NCI-H524 treated with DMSO at 0.1 percent for 48 hours (cell line): ENCODE data around the gene TRH.

Experiments used
- DNase-seq: peaks from one replicate; lab custom pipeline; 2025; lab: John Stamatoyannopoulos, UW

Gene TRH

DNA sequence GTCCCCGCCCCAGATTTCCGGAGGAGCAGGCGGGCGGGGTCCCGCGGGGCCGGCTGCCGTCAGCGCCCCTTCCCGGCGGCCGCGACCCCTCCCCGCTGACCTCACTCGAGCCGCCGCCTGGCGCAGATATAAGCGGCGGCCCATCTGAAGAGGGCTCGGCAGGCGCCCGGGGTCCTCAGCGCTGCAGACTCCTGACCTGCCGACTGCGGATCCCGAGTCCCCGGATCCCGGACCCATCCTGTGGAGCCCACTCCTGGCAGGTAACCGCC lies at the start of gene TRH:
Gene TRH (plus strand): TSS at position 157 of the 269 bp plus-strand sequence. CDS start 1,097 bp downstream, outside the sequence.
- no peak for DNase-seq

- DNase-seq, result no peak
These were observed 47.4 kb upstream of the TRH start for GRCh38 chr3:129927072-129927471.

DNA sequence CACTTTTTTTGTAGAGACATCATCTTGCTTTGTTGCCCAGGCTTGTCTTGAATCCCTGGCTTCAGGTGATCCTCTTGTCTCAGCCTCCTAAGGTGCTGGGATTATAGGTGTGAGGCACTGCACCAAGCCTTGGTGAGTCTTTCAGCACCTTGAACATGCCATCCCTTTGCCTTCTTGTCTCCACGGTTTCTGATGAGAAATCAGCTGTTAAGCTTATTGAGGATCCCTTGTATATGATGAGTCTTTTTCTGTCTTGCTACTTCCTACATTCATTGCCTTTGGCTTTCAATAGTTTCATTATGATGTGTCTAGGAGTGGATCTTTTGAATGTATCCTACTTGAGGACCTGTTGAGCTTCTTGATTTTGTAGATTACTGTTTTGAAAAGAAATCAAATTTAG lies 45.1 kb upstream of the TRH start:
- no peak for DNase-seq

DNA sequence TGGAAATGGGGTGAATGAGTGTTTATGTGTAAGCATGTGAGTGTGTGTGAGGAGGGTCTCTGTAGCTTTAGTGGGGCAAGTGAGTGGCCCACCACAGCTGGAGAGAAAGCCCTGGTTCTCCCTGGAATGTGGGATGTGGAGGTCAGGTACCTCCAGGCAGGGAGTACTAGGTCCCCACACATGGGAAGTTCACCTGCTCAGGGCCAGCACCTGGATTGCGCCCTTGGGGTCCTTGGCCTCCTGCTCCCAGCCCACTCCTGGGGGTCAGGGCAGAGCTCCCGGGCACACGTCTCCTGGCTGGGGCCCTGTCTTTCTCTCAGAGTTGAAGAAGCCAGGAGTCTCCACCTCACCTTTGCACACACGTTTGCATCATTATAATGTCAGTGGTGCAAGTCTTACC lies 41.0 kb upstream of the TRH start:
- DNase-seq, result no peak

- no peak for DNase-seq
These were observed 40.0 kb upstream of the TRH start for GRCh38 chr3:129934234-129935123.

DNA sequence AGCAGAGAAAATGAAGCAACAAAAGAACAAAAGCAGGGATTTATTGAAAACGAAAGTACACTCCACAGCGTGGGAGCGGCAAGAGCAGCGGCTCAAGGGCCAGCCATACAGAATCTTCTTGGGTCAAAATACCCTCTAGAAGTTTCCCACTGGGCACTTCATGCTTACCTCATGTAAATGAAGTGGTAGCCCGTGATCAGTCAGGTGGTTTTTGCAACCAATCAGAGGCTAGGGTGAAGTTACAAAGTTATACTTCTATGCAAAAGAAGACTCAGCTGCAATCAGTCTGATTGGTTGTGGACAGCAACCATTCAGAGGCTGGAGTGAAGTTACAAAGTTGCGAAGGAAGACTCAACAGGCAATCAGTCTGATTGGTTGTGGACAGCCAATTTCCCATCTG lies 37.8 kb upstream of the TRH start:
- DNase-seq, result no peak

GRCh38 chr3:129937717-129938116 lies 36.8 kb upstream of the TRH start:
- DNase-seq, result no peak

DNA sequence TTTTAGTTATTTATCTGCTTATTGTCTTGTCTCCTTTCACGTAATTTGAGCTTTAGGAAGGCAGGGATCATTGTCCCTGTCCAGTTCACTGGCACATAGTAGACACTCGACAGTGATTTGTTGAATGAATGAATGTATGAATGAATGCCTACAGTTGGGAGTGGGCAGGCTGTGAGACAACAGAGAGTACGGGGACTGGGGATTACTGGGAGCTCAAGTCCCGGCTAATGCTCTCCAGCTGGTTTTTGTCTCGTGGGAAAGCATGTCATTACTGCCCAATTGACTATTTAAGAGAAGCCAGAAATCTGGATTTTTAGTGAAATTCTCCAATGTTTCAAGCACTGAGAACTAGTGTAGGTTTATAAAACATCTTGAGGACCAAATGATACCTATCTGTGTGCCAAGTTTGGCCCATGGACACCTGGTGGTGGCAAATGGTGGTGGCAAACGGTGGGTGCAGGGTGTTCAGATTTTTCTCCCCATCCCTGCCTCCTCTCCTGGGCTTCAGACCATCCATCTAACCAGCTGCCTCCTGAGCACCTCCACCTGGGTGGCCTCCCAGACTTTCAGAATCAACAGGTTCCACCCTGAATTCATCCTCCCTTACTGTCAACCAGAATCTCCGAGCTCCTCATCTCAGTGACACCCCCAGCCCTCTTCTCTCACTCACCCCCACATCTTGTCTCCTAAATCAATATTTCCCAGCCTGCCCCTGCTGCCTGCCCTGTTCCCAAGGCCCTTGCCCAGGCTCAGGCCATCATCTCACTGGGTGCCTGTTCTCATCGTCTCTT lies 36.2 kb upstream of the TRH start:
- DNase-seq, result no peak

GRCh38 chr3:129940086-129940485 lies 34.4 kb upstream of the TRH start:
- no peak for DNase-seq

- DNase-seq, result peak; percentile 15
These were observed 32.2 kb upstream of the TRH start for GRCh38 chr3:129942296-129942695.

DNA sequence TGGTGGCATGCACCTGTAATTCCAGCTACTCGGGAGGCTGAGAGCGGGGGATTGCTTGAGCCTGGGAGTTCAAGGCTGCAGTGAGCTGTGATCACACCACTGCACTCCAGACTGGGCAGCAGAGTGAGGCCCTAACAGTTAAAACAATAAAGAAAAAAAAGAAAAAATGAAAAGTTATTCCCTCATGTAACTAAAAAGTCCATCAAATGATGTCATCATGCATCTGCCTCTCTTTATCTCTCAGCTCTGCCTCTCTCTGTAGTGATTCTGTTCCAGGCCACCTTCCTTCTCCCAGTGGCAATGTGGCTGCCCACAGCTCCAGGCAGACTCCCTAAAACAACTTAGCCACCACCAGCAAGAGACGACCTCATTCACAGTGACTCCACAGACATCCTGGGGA lies 31.5 kb upstream of the TRH start:
- no peak for DNase-seq

DNA sequence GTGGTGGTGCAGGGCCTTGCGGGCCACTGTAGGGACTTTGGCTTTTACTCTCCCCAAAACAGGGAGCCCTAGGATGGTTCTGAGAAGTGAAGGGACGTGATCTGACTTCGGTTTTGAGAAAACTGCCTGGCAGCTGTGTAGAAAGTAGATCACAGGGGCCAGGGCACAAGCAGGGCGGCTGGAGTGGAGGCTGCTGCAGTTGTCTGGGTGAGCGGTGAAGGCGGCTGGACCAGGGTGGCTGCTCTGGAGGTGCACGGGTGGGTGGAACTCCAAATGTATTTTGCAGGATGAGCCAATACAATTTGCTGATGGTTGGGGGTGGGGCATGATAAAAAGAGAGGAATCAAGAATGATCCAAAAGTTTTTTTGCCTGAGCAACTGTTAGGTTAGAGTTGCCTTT lies 29.8 kb upstream of the TRH start:
- DNase-seq, result no peak

DNA sequence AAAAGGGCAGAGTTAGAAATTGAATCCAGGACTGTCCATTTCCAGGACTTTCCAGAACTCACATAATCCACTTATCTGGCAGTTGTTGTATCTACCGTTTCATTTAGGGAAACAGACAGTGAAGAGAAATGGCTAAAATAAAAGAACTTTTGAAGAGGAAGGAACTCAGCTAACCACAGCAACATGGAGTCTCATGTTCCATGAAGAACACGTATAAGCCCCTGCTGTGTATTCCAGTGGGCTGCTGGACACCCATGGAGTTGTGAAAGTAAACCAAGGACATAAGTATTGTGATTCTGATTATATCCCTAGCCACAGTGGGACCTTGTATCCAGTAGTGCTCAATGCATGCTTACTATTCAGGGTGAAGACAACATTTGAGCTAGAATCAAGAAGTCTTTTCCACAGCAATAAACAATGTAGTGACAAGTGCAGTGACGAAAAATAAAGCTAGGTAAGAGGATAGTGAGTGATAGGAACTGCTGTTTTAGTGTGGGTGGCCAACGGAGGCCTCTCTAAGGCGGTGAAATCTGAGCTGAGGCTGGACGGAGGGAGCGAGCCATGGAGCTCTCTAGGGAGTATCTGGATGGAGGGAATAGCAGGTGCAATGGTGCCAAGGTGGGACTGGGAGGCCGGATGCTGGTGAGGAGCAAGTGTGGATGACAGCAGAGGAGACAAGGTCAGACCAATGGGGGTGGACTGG lies 26.8 kb upstream of the TRH start:
- DNase-seq, result no peak

DNA sequence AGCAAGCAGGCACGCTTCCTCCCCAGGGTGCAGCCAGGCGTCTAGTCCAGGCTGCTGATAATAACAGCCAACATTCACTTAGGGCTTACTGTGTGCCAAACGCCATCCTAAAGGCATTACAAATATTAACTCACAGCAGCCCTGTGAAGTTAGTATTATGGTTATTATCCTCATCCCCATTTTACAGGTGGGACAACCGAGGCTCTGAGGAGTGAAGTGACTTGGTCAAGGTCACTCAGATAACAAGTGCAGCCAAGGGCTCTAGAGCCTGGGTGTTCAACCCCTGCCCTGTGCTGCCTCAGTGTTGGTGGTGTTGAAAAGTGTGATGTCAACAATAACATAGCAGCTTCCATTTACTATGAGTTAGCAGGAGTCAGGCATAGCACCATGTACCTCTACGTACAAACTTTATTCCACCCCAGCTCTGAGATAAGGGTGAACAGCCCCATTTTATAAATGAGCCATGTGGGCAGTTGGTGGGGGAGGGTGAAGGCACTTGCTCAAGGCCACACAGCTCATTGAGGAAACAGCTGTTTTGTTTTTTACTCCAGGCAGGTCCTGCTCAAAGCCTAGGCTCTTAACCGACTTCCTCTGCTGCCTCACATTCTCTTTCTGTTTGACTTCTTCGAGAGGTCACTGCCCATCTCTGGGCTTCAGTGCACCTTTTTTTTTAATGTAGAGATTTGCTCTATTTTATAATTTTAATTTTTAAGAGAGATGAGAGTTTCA lies 24.0 kb upstream of the TRH start:
- no peak for DNase-seq

DNA sequence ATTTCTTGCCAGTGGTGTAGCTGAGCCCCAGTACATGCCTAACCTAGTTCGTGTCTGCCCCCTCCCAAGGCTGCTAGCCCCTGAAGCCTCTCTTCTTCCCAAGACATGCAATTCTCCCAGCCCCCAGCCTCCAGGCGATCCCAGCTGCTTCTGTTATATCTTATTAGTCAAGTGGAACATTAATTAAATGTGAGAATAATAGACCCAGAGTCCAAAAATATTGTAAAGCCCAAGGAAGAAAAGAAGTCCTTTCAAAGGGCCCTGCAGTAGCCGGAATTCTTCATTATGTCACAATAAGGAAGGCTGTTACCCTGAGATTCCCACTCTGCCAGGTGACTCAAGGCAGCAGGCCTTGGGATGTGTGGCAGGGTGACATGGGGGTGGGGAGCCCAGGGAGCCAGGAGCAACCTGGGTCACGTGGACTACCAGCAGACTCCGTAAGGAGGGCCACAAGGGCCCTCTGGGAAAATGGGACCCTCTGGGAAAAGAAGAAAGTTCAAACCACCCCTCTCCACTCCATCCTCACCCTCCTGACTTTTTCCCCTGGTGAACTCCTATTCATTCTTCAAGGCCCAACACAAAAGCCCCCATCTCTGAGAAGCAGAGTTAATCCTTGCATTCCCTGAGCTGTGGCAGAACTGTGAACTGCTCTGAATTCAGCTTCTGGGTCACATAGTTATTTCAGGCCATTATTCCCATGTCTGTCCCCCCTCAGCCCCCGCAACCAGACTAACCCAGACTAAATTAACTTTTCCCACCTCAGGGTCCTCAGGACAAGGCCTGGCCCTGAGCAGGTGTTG lies 21.8 kb upstream of the TRH start:
- DNase-seq, result no peak

- peak; percentile 98 for DNase-seq
These were observed 20.9 kb upstream of the TRH start for GRCh38 chr3:129953621-129954020.

DNA sequence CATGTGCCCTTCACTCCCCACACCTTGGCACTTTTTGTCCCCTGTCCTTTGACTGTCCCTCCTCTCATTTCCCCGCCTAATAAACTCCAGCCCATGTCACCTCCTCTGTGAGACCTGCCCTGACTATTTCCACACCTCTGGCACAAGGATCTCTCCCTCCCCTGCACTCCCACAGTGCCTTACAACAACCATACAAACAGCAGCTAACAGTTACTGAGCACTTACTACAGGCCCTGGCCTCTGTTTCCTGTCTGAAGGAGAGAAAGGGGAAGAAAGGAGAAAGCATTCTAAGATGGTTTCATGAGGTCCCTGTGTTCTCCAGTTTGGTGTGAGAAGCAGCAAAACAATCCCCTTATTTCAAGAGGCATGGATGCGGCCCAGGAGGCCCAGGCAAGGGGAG lies 20.0 kb upstream of the TRH start:
- DNase-seq, result no peak

DNA sequence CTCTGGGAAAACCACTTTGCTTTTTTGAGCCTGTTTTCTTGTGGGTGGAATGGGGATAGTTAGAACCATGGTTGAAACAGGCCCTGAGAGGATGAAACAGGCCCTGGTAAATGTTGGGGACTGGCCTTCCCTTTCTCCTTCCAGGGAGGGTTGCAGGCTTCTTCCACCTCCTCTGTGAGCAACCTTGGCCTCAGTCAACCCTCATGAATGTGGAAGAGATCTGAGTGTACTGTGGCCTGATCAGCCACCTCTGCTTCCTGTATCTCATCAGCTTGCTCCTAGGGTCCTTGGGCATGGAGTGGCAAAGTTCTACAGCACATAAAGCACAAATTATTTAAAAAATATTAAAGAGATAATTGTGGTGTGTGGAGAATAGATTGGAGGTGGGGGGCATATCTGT lies 17.6 kb upstream of the TRH start:
- DNase-seq, result no peak

GRCh38 chr3:129958755-129959154 lies 15.8 kb upstream of the TRH start:
- DNase-seq, result no peak

- DNase-seq, result no peak
These were observed 13.4 kb upstream of the TRH start for GRCh38 chr3:129961141-129961541.

DNA sequence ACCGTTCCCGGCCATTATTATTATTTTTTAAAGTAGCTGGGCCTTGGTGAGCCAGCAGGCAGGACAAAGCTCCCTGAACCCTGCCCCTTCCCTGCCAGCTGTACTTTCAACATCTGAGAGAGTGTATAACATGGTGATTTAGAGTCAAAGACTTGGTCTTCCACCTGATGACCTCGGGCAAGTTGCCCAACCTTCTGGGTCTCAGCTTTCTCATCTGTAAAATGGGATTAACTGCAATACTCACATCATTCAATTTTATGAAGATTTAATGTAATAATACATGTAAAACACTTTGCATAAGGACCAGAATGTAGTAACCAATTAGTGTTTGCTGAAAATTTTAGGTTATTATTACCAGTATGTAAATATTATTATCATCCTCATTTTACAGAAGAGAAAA lies 11.9 kb upstream of the TRH start:
- no peak for DNase-seq
